GM21515 (cell line): Measurements from ENCODE around the gene AKNAD1.
"Not testable (repeated sequence)": the region's sequence is repeated elsewhere in the genome, so short reads cannot be mapped to it uniquely, and the experiment has no call there.

ENCODE experiments used
- ATAC-seq: cut with Tn5 transposase; IDR thresholded peaks from one replicate; pipeline ENCODE4 v1.9.1; 2021; ENCODE audit not compliant: unreplicated experiment

The AKNAD1 gene

GRCh38 chr1:108792420-108792819 lies 64.5 kb downstream of the AKNAD1 start:
- ATAC-seq, result no peak

GRCh38 chr1:108791790-108792189 lies 65.1 kb downstream of the AKNAD1 start:
- ATAC-seq, result no peak

- ATAC-seq, result no peak
Measured at GRCh38 chr1:108785880-108786279, 71.0 kb downstream of the AKNAD1 start.

- ATAC-seq, result no peak
Measured at GRCh38 chr1:108785264-108785663, 71.6 kb downstream of the AKNAD1 start.

GRCh38 chr1:108781575-108781944 lies 75.3 kb downstream of the AKNAD1 start:
- ATAC-seq, result not testable (repeated sequence)

- no peak for ATAC-seq
Measured at GRCh38 chr1:108780937-108781574, 75.8 kb downstream of the AKNAD1 start.

GRCh38 chr1:108779455-108779854 lies 77.4 kb downstream of the AKNAD1 start:
- ATAC-seq, result no peak

- no peak for ATAC-seq
Measured at GRCh38 chr1:108777839-108778238, 79.1 kb downstream of the AKNAD1 start.

GRCh38 chr1:108767708-108768107 lies 89.2 kb downstream of the AKNAD1 start:
- no peak for ATAC-seq

- ATAC-seq, result no peak
Measured at GRCh38 chr1:108767115-108767514, 89.8 kb downstream of the AKNAD1 start.
